ENCODE results near the gene MAP6. TPM values are rescaled to one million over a fixed set of nuclear protein-coding genes. Genes with fewer than 3 reads are reported as not detected.

The MAP6 gene
- total RNA-seq, 1 donor from 2014 or later: 4.9 TPM

DNA sequence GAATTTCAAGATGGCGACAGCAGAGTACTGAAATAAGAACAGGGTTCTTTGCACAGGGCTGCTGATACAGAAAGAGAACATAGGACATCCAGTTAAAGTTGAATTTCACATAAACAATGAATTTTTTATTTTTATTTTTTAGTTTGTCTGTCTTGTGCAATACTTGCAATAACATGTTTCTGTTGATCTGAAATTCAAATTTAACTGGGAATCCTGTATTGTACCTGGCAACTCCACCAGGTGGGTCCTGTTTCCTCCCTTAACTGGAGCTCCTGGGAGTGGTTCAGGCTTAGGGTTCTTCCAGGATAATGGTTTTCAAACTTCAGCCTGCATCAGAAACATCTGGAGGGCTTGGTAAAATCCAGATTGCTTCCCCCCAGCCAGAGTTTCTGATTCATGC lies 121.7 kb downstream of the MAP6 start:
- no peak for DNase-seq
- intact Hi-C loops (cut with DNase I): loop anchor here (5.0 to 10.0 kb wide), 2 partner anchors 118 to 160 kb away; partner anchors contain the start of gene MAP6
- no peak for ATAC-seq (ENCODE audit: poor library complexity)

DNA sequence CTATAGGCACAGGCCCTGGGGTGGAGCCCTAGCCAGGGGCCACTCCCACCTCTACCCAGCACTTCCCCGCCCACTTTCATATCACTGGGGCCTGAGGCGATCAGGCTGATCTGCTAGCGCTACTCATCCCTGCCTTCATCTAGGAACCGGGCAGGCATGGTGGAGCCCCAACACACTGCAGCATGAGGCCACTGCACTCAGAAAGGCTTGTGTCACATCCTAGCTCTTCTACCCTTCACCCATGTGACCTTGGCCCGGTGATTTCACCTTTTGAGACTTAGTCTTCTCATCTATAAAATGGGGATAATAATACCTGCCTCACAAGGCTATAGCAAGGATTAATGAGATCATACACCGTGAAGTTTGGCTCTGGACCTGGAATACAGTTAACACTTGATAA lies 125.0 kb downstream of the MAP6 start:
- intact Hi-C loops (cut with DNase I): loop anchor here (10.0 kb wide), 1 partner anchor 121 kb away; the partner anchor contains the start of gene MAP6
- ATAC-seq (ENCODE audit: poor library complexity): no peak

DNA sequence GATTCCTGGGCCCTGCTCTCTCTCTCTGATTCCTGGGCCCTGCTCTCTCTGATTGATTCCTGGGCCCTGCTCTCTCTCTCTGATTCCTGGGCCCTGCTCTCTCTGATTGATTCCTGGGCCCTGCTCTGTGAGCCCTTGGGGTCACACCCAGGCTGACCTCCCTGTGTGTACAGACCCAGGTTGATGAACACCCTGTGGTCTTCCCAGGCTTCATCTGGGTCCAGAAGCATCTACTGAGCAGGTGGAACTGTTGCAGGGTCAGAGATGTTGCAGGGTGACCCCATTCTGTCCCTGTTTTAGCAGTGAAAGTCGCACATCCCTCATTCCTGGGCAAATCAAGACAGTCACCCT lies 126.8 kb downstream of the MAP6 start:
- ATAC-seq (ENCODE audit: poor library complexity): no peak
- intact Hi-C loops (cut with DNase I): loop anchor here (10.0 kb wide), 1 partner anchor 123 kb away; the partner anchor contains the start of gene MAP6
- no peak for DNase-seq

More for the DNA sequence above, 125.0 kb downstream of the MAP6 start:
- DNase-seq: no peak

DNA sequence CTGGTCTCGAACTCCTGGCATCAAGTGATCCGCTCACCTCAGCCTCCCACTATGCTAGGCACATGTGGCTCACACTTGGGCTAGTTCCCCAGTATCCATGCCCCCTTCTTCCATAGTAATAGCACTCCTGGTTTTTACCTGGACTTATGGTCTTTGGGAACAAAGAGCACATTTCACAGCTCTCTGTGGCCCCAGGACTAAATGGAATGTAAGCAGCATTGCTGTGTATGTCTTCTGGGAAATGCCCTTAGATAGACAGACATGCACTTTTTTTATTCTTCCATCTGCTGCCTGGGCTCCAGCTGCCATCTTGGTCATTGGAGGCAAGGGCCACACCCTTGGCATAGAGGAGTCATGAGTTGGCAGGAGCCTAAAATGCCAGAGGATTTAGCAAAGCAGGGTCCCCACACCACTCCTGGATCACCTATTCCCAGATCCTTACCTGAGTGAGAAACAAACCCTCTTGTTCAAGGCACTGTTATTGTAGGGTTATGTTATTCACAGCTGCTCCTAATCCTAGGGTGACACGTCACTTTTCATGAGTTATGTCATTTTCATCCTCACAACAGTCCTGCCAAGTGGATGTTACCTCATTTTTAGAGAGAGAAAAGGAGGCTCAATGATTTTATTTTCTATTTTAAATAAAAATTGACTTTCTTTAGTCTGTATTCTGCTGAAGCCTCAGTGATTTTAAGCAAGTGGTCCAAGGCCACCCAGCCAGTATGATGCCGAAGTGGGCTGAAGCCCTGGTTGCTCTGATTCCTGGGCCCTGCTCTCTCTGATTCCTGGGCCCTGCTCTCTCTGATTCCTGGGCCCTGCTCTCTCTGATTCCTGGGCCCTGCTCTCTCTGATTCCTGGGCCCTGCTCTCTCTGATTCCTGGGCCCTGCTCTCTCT lies 127.4 kb downstream of the MAP6 start:
- DNase-seq: no peak
- intact Hi-C loops (cut with DNase I): loop anchor here (10.0 kb wide), 1 partner anchor 123 kb away; the partner anchor contains the start of gene MAP6
- ATAC-seq (ENCODE audit: poor library complexity): no peak

DNA sequence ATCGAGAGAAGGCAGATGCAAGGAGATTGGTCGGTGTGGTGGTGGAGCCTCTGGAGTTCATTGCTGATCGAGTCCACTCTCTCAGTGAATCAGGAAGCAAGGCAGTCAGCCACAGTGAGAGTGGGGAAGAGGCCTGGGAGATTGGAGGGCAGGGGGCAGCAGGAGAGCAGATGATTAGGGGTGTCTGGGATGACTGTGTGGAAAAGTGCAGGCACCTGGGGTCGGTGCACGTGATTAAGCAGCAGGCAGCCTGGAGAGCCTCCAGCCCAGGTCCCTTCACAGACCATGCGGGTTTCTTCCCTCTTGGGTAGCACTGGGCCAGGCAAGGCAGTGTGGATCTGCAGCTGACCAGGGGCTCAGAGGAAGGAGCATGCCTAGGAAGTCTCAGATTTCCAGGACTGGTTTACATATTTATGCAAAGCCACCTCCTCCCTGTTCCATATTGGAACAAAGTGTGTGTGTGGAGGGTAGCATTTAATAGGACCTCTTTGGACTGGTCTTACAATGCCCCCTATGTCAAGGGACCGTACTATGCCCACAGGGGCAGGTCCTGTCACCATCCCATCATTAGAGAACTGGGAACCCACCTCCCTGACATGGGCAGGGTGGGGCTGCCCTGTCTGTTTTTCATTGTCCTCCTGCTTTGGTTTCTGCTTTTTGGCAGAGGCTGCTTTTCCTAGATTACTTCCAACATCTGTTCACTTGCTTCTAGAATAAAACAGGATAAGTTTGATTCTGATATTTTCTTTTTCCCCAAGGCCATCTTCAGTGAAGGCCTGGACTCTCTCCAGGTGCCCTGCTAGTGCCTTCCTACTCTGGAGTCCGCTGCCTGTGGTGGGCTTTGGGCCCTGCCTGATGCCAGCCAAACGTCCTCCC lies 129.1 kb downstream of the MAP6 start:
- intact Hi-C loops (cut with DNase I): loop anchor here (10.0 kb wide), 1 partner anchor 125 kb away; the partner anchor contains the start of gene MAP6
- ATAC-seq (ENCODE audit: poor library complexity): no peak
- DNase-seq: no peak

DNA sequence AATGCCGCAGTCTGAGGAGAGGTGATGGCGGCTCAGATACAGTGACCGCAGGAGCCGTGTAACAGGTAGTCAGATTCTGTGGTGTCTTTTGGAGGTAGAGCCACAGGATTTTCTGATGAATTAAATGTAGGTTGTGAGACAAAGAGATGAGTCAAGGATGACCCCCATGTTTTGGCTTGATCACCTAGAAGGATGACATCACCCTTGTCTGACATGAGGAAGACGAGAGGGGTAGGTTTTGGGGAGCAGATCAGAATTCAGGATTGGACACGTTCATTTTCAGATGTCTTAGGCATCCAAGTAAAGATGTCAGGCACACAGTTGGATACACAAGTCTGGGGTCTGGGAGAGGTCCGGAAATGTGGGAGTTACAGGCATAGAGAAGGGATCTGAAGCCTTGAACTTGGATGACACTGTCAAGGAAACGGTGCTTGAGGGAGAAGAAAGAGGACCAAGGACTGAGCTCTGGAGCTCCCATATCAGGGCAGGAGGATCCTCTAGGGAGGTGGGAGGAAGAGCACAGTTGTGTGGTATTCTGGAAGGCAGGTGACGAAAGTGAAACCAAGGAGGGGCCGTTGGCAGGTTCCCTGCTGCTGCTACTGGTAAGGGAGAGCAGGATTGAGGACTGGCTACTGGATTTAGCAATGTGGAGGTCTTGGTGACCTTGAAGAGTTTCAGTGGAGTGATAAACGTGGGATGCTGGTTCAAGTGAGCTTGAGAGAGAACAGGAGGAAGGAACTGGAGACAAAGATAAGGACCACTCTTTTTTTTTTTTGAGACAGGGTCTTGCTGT lies 130.5 kb downstream of the MAP6 start:
- ATAC-seq (ENCODE audit: poor library complexity): no peak
- intact Hi-C loops (cut with DNase I): no loop called here
- DNase-seq: no peak

DNA sequence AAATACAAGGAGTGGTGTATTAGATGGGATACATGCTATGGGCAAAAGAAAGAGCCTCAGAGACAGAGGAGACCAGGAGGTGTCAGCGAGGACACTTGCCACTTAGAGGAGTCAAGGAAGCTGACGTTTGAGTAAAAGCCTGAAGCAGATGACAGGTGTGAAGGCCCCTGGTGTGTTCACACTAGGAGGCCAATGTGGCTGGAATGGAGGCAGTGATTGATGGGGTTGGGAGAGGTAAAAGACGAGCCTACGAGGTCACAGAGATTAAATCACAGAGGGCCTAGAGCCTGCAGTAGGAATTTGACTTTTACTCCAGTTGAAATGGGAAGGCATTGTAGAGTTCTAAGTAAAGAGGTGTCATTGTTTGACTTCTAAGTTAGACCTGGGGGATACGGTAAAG lies 131.1 kb downstream of the MAP6 start:
- intact Hi-C loops (cut with DNase I): no loop called here
- ATAC-seq (ENCODE audit: poor library complexity): no peak
- DNase-seq: no peak

Other genes with a start within 250 kb of the MAP6 start
- gene KLHL35, start 235.8 kb downstream of the MAP6 start, total RNA-seq: 0.48 TPM
- gene GDPD5, start 143.1 kb downstream of the MAP6 start, total RNA-seq: 6.5 TPM
- gene SERPINH1, start 106.8 kb downstream of the MAP6 start, total RNA-seq: 54.0 TPM
- gene MOGAT2, start 48.8 kb upstream of the MAP6 start, total RNA-seq: 0.13 TPM
- 20.7 TPM for gene DGAT2, start 99.7 kb upstream of the MAP6 start, total RNA-seq
- gene UVRAG, start 146.2 kb upstream of the MAP6 start, total RNA-seq: 14.7 TPM

Measured in Right ventricle myocardium superior (tissue), 1 donor.